ENCODE results near the gene LSAMP.

The LSAMP gene

DNA sequence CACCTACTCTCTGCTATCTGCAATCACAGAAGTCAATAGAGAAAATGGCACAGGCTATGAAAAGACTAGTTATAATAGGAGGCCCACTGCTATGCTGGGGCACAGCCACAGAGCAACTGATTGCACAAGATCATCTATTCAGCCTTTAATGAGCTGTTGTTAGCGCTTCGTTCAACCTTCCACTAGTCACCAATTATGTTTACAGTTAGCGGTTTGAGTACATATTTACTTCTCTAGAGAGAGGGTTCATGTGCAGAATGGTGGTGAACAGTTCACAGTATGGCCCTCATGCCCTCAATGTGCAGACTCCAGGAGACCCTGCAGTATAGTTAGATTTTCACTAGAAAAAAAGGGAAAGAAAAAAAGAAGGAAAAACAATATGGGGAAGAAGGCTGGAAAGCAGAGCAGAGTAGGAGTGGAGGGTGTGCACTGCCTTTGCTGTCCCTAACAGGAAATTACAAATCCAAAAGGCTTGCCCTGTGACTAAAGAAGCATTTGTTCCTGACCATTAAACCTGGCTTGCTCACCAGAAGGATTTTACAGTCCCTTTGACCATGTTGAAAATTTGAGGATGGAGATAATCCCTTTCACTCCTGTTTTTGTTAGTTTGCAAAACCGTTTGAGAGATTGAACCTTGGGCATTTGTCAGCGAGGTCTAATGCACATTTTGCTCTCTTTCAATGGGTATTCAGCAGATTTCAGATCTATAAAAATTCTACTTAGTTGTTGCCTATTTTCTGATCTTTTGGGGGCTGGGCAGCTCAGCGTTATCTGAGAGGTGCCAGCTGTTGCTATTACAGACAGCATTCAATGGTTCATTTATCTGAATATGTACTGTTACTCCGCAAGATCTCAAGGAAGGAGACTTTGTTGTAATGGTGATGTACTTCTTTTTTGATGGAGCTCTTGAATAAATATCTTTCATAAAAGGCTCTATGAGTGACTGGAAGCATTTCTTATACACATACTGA lies 296.1 kb downstream of the LSAMP start:
- no peaks in the 10 kb centered on the region for H3K36me3 ChIP-seq (ENCODE audit: control insufficient read depth in 2 of 2, insufficient read depth in 2 of 2, low read length in 2 of 2)
- no peaks in the 10 kb centered on the region for H3K27me3 ChIP-seq (ENCODE audit: control insufficient read depth in 1 of 2, insufficient read depth in 2 of 2, low read length in 2 of 2)
- no peak overlapping the region for H3K9ac ChIP-seq (ENCODE audit: low read length in 2 of 2)
- no peak overlapping the region for H3K27ac ChIP-seq (ENCODE audit: low read length)
- H3K4me3 ChIP-seq (ENCODE audit: low read length in 2 of 2), result no peak overlapping the region
- H3K4me1 ChIP-seq (ENCODE audit: control insufficient read depth, insufficient read depth, low read length), result no peaks in the 10 kb centered on the region
- peaks cover 0 to 3% of the 10 kb centered on the region in 2 donors for H3K9me3 ChIP-seq (ENCODE audit: control insufficient read depth in 2 of 2, low read length in 2 of 2)

- Histone ChIP-seq H3K27me3 (ENCODE audit: control insufficient read depth in 1 of 2, insufficient read depth in 2 of 2, low read length in 2 of 2) (no peaks in the 10 kb centered on the region), H3K4me3 (ENCODE audit: low read length in 2 of 2) (no peak overlapping the region), H3K27ac (ENCODE audit: low read length) (no peak overlapping the region), H3K9ac (ENCODE audit: low read length in 2 of 2) (no peak overlapping the region), H3K9me3 (ENCODE audit: control insufficient read depth in 2 of 2, low read length in 2 of 2) (peaks cover 0 to 3% of the 10 kb centered on the region in 2 donors), H3K4me1 (ENCODE audit: control insufficient read depth, insufficient read depth, low read length) (no peaks in the 10 kb centered on the region), H3K36me3 (ENCODE audit: control insufficient read depth in 2 of 2, insufficient read depth in 2 of 2, low read length in 2 of 2) (no peaks in the 10 kb centered on the region)
Observed at GRCh38 chr3:116145613-116146012, 299.7 kb downstream of the LSAMP start.

DNA sequence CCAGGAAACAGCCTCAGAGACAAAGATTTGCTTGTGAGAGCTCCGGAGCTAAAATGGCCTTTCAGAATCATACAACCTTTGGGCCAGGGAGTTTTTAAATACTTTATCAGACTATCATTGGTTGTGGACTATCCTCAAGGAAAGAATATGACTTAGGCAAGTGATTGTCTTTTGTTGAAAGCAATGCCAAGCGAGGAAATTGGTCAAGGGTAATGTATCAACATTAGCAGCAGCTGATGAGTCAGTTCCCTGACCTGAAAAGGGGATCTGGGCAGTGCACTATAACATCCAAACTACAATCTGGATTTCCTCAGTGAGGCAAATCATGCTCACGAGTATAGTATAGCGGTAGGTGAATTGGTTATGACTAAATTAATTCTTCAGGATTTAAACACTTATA lies 303.6 kb downstream of the LSAMP start:
- Histone ChIP-seq H3K4me3 (ENCODE audit: low read length in 2 of 2) (no peak overlapping the region), H3K27me3 (ENCODE audit: control insufficient read depth in 1 of 2, insufficient read depth in 2 of 2, low read length in 2 of 2) (no peaks in the 10 kb centered on the region), H3K4me1 (ENCODE audit: control insufficient read depth, insufficient read depth, low read length) (no peaks in the 10 kb centered on the region), H3K9me3 (ENCODE audit: control insufficient read depth in 2 of 2, low read length in 2 of 2) (peaks cover 0 to 3% of the 10 kb centered on the region in 2 donors), H3K36me3 (ENCODE audit: control insufficient read depth in 2 of 2, insufficient read depth in 2 of 2, low read length in 2 of 2) (no peaks in the 10 kb centered on the region), H3K27ac (ENCODE audit: low read length) (no peak overlapping the region), H3K9ac (ENCODE audit: low read length in 2 of 2) (no peak overlapping the region)

GRCh38 chr3:116140100-116140689 lies 305.1 kb downstream of the LSAMP start:
- no peaks in the 10 kb centered on the region for H3K9me3 ChIP-seq (ENCODE audit: control insufficient read depth in 2 of 2, low read length in 2 of 2)
- no peaks in the 10 kb centered on the region for H3K27me3 ChIP-seq (ENCODE audit: control insufficient read depth in 1 of 2, insufficient read depth in 2 of 2, low read length in 2 of 2)
- no peak overlapping the region for H3K27ac ChIP-seq (ENCODE audit: low read length)
- H3K9ac ChIP-seq (ENCODE audit: low read length in 2 of 2), result no peak overlapping the region
- H3K4me3 ChIP-seq (ENCODE audit: low read length in 2 of 2), result no peak overlapping the region
- peaks cover 11% of the 10 kb centered on the region for H3K4me1 ChIP-seq (ENCODE audit: control insufficient read depth, insufficient read depth, low read length)
- H3K36me3 ChIP-seq (ENCODE audit: control insufficient read depth in 2 of 2, insufficient read depth in 2 of 2, low read length in 2 of 2), result no peaks in the 10 kb centered on the region

DNA sequence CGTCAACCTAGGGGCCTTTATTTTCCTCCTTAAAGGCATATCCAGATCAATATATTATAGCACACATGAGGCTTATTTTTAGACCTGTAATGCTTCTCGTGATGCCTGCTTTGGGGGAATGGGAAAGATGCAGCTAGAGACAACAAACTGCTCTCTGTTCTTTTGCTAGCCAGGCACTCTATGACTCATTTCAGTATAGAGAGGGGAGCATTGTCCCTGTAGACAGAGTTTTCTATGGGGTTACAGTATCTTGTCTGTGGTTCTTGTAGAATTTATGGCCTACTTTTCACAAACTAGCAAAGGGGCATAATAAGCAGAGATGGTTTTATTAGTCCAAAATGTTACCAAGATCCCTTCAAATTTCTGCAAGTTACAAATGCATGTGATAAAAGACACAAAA lies 305.6 kb downstream of the LSAMP start:
- no peaks in the 10 kb centered on the region for H3K9me3 ChIP-seq (ENCODE audit: control insufficient read depth in 2 of 2, low read length in 2 of 2)
- no peak overlapping the region for H3K9ac ChIP-seq (ENCODE audit: low read length in 2 of 2)
- no peaks in the 10 kb centered on the region for H3K27me3 ChIP-seq (ENCODE audit: control insufficient read depth in 1 of 2, insufficient read depth in 2 of 2, low read length in 2 of 2)
- H3K36me3 ChIP-seq (ENCODE audit: control insufficient read depth in 2 of 2, insufficient read depth in 2 of 2, low read length in 2 of 2), result no peaks in the 10 kb centered on the region
- no peak overlapping the region for H3K4me3 ChIP-seq (ENCODE audit: low read length in 2 of 2)
- no peak overlapping the region for H3K27ac ChIP-seq (ENCODE audit: low read length)
- H3K4me1 ChIP-seq (ENCODE audit: control insufficient read depth, insufficient read depth, low read length), result peaks cover 11% of the 10 kb centered on the region

- H3K36me3 ChIP-seq (ENCODE audit: control insufficient read depth in 2 of 2, insufficient read depth in 2 of 2, low read length in 2 of 2), result no peaks in the 10 kb centered on the region
- H3K27me3 ChIP-seq (ENCODE audit: control insufficient read depth in 1 of 2, insufficient read depth in 2 of 2, low read length in 2 of 2), result no peaks in the 10 kb centered on the region
- no peak overlapping the region for H3K9ac ChIP-seq (ENCODE audit: low read length in 2 of 2)
- peak overlapping the region; percentile 6 to 44 for H3K4me3 ChIP-seq (ENCODE audit: low read length in 2 of 2)
- H3K9me3 ChIP-seq (ENCODE audit: control insufficient read depth in 2 of 2, low read length in 2 of 2), result no peaks in the 10 kb centered on the region
- peak overlapping the region; percentile 42 for H3K27ac ChIP-seq (ENCODE audit: low read length)
- peaks cover 11% of the 10 kb centered on the region for H3K4me1 ChIP-seq (ENCODE audit: control insufficient read depth, insufficient read depth, low read length)
Observed at GRCh38 chr3:116135457-116136085, 309.7 kb downstream of the LSAMP start.

- no peak overlapping the region for H3K27ac ChIP-seq (ENCODE audit: low read length)
- H3K4me1 ChIP-seq (ENCODE audit: control insufficient read depth, insufficient read depth, low read length), result no peaks in the 10 kb centered on the region
- no peaks in the 10 kb centered on the region for H3K36me3 ChIP-seq (ENCODE audit: control insufficient read depth in 2 of 2, insufficient read depth in 2 of 2, low read length in 2 of 2)
- H3K9me3 ChIP-seq (ENCODE audit: control insufficient read depth in 2 of 2, low read length in 2 of 2), result no peaks in the 10 kb centered on the region
- H3K9ac ChIP-seq (ENCODE audit: low read length in 2 of 2), result no peak overlapping the region
- no peak overlapping the region for H3K4me3 ChIP-seq (ENCODE audit: low read length in 2 of 2)
- H3K27me3 ChIP-seq (ENCODE audit: control insufficient read depth in 1 of 2, insufficient read depth in 2 of 2, low read length in 2 of 2), result no peaks in the 10 kb centered on the region
Observed at GRCh38 chr3:116129187-116129946, 315.9 kb downstream of the LSAMP start.

- Histone ChIP-seq H3K4me3 (ENCODE audit: low read length in 2 of 2) (no peak overlapping the region), H3K27me3 (ENCODE audit: control insufficient read depth in 1 of 2, insufficient read depth in 2 of 2, low read length in 2 of 2) (no peaks in the 10 kb centered on the region), H3K9me3 (ENCODE audit: control insufficient read depth in 2 of 2, low read length in 2 of 2) (no peaks in the 10 kb centered on the region), H3K27ac (ENCODE audit: low read length) (no peak overlapping the region), H3K9ac (ENCODE audit: low read length in 2 of 2) (no peak overlapping the region), H3K4me1 (ENCODE audit: control insufficient read depth, insufficient read depth, low read length) (no peaks in the 10 kb centered on the region), H3K36me3 (ENCODE audit: control insufficient read depth in 2 of 2, insufficient read depth in 2 of 2, low read length in 2 of 2) (no peaks in the 10 kb centered on the region)
Observed at GRCh38 chr3:116127464-116127863, 317.8 kb downstream of the LSAMP start.

GRCh38 chr3:116124166-116124565 lies 321.1 kb downstream of the LSAMP start:
- Histone ChIP-seq H3K36me3 (ENCODE audit: control insufficient read depth in 2 of 2, insufficient read depth in 2 of 2, low read length in 2 of 2) (no peaks in the 10 kb centered on the region), H3K9ac (ENCODE audit: low read length in 2 of 2) (no peak overlapping the region), H3K27ac (ENCODE audit: low read length) (no peak overlapping the region), H3K27me3 (ENCODE audit: control insufficient read depth in 1 of 2, insufficient read depth in 2 of 2, low read length in 2 of 2) (no peaks in the 10 kb centered on the region), H3K9me3 (ENCODE audit: control insufficient read depth in 2 of 2, low read length in 2 of 2) (no peaks in the 10 kb centered on the region), H3K4me1 (ENCODE audit: control insufficient read depth, insufficient read depth, low read length) (no peaks in the 10 kb centered on the region), H3K4me3 (ENCODE audit: low read length in 2 of 2) (no peak overlapping the region)

- H3K9me3 ChIP-seq (ENCODE audit: control insufficient read depth in 2 of 2, low read length in 2 of 2), result no peaks in the 10 kb centered on the region
- no peaks in the 10 kb centered on the region for H3K27me3 ChIP-seq (ENCODE audit: control insufficient read depth in 1 of 2, insufficient read depth in 2 of 2, low read length in 2 of 2)
- H3K9ac ChIP-seq (ENCODE audit: low read length in 2 of 2), result no peak overlapping the region
- H3K4me3 ChIP-seq (ENCODE audit: low read length in 2 of 2), result no peak overlapping the region
- no peaks in the 10 kb centered on the region for H3K4me1 ChIP-seq (ENCODE audit: control insufficient read depth, insufficient read depth, low read length)
- no peak overlapping the region for H3K27ac ChIP-seq (ENCODE audit: low read length)
- H3K36me3 ChIP-seq (ENCODE audit: control insufficient read depth in 2 of 2, insufficient read depth in 2 of 2, low read length in 2 of 2), result no peaks in the 10 kb centered on the region
Observed at GRCh38 chr3:116118475-116119169, 326.7 kb downstream of the LSAMP start.
